ENCODE results near the gene TNFRSF14.

TNFRSF14 gene

GRCh38 chr1:2587860-2588571 lies 31.8 kb downstream of the TNFRSF14 start (continued):
- TF ChIP-seq CREB5 (CRISPR knock-in tag; IDR thresholded peaks at IDR 0.05; ENCODE audit: low read depth) (no peak), TOX (CRISPR knock-in tag; IDR thresholded peaks at IDR 0.05; ENCODE audit: borderline replicate concordance) (no peak)

DNA sequence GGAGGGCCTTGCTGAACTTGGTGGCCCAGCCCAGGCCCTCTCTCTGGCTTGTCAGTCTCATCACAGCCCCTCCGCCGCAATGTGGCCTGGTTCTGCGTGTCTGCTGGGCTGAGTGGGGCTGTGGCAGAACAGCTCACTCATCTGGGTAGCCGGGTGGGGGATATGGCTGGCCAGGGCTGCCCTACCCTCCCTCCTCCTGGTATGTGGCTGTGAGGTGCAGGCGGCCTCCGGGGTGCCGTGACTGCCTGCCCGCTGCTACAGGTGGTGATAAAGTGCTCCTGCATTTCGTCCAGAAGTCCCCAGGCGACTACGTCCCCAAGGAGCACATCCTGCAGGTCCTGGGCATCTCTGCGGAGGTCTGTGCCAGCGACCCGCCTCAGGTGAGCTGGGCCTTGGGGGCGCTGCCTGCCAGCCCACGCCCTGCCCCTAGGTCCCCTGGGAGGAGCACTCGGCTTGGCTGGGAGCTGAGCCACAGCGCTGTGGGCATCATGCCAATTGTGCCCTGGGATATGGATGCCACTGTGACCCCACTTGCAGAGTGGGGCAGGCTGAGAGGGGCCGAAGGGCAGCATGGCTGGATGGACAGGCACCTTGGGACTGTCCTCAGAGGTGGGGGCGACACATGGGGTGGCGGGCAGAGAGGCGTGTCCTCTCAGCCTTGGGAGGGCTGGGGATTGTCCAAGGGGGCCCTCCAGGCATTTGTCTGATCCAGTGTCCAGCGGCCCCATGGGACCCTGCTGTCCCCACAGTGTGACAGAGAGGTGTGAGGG lies 32.7 kb downstream of the TNFRSF14 start:
- TF ChIP-seq CSDC2 (CRISPR knock-in tag; IDR thresholded peaks at IDR 0.05), result no peak
- TF ChIP-seq ESRRG (CRISPR knock-in tag; IDR thresholded peaks at IDR 0.05), result no peak
- TF ChIP-seq POU6F1 (CRISPR knock-in tag; IDR thresholded peaks at IDR 0.05; ENCODE audit: borderline replicate concordance, low read depth), result no peak
- no peak for TF ChIP-seq ARNTL (CRISPR knock-in tag; IDR thresholded peaks at IDR 0.05; ENCODE audit: borderline replicate concordance, low read depth)
- TF ChIP-seq TOX (CRISPR knock-in tag; IDR thresholded peaks at IDR 0.05; ENCODE audit: borderline replicate concordance), result no peak
- TF ChIP-seq ZFP3 (CRISPR knock-in tag; IDR thresholded peaks at IDR 0.05), result no peak
- no peak for TF ChIP-seq BACH2 (CRISPR knock-in tag; IDR thresholded peaks at IDR 0.05; ENCODE audit: borderline replicate concordance)
- TF ChIP-seq ZNF8 (CRISPR knock-in tag; IDR thresholded peaks at IDR 0.05), result no peak
- no peak for TF ChIP-seq CREB5 (CRISPR knock-in tag; IDR thresholded peaks at IDR 0.05; ENCODE audit: low read depth)
- TF ChIP-seq, protein P1, sequence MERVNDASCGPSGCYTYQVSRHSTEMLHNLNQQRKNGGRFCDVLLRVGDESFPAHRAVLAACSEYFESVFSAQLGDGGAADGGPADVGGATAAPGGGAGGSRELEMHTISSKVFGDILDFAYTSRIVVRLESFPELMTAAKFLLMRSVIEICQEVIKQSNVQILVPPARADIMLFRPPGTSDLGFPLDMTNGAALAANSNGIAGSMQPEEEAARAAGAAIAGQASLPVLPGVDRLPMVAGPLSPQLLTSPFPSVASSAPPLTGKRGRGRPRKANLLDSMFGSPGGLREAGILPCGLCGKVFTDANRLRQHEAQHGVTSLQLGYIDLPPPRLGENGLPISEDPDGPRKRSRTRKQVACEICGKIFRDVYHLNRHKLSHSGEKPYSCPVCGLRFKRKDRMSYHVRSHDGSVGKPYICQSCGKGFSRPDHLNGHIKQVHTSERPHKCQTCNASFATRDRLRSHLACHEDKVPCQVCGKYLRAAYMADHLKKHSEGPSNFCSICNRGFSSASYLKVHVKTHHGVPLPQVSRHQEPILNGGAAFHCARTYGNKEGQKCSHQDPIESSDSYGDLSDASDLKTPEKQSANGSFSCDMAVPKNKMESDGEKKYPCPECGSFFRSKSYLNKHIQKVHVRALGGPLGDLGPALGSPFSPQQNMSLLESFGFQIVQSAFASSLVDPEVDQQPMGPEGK (CRISPR knock-in tag; IDR thresholded peaks at IDR 0.05; ENCODE audit: borderline replicate concordance), result no peak
- no peak for TF ChIP-seq ZNF565 (CRISPR knock-in tag; conservative IDR thresholded peaks at IDR 0.05; ENCODE audit: low read depth)
- no peak for TF ChIP-seq SNAI2 (CRISPR knock-in tag; IDR thresholded peaks at IDR 0.05)
- TF ChIP-seq ZFP30 (CRISPR knock-in tag; IDR thresholded peaks at IDR 0.05), result no peak
- TF ChIP-seq, protein P2, sequence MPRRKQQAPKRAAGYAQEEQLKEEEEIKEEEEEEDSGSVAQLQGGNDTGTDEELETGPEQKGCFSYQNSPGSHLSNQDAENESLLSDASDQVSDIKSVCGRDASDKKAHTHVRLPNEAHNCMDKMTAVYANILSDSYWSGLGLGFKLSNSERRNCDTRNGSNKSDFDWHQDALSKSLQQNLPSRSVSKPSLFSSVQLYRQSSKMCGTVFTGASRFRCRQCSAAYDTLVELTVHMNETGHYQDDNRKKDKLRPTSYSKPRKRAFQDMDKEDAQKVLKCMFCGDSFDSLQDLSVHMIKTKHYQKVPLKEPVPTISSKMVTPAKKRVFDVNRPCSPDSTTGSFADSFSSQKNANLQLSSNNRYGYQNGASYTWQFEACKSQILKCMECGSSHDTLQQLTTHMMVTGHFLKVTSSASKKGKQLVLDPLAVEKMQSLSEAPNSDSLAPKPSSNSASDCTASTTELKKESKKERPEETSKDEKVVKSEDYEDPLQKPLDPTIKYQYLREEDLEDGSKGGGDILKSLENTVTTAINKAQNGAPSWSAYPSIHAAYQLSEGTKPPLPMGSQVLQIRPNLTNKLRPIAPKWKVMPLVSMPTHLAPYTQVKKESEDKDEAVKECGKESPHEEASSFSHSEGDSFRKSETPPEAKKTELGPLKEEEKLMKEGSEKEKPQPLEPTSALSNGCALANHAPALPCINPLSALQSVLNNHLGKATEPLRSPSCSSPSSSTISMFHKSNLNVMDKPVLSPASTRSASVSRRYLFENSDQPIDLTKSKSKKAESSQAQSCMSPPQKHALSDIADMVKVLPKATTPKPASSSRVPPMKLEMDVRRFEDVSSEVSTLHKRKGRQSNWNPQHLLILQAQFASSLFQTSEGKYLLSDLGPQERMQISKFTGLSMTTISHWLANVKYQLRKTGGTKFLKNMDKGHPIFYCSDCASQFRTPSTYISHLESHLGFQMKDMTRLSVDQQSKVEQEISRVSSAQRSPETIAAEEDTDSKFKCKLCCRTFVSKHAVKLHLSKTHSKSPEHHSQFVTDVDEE (CRISPR knock-in tag; IDR thresholded peaks at IDR 0.05), result no peak
- ATAC-seq, result no peak

DNA sequence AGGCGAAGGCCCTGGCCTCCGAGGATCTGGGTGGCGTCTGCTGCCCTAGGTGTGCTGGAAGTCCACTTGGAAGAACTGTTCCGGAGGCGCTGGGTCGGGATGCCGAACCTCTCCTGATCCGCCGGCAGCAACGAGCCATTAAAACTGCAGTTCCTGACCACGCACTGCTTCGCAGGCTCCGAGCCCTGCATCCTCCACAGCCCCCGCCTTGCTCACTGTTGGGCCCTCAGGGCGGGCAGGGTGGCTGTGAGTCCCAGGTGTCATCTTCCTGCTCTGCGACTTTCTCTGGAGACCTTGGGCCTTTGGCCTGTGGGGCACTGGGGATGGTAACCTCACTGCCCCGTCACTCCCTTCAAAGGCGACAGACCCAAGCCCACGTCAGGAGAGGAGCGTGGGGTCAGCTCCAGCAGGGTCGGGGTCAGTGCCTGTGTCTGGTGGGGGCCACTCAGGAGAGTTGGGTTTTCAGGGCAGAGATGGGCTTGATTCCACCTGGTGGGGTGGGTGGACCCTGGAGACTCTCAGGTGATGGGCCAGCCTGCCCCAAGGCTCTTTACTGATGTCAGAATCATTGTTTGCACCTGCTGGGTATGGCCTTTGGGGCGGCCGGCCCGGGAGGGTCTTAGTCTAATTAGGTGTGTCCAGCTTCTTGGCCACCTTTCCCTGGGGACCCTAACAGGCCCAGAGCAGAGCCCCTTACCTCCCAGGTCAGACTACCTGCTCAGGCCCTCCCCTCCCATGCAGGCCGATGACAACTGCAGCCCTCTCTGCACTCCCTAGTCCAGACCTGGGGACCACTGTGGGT lies 33.5 kb downstream of the TNFRSF14 start:
- no peak for TF ChIP-seq ZNF70 (CRISPR knock-in tag; IDR thresholded peaks at IDR 0.05)
- no peak for TF ChIP-seq TCF4 (CRISPR knock-in tag; IDR thresholded peaks at IDR 0.05; ENCODE audit: borderline replicate concordance)
- no peak for TF ChIP-seq CSDC2 (CRISPR knock-in tag; IDR thresholded peaks at IDR 0.05)
- no peak for ATAC-seq

All from SK-N-SH treated with all-trans-retinoic acid at 6 μM for 48 hours (cell line).